ENCODE measurements around the gene TGFBR1.

DNA sequence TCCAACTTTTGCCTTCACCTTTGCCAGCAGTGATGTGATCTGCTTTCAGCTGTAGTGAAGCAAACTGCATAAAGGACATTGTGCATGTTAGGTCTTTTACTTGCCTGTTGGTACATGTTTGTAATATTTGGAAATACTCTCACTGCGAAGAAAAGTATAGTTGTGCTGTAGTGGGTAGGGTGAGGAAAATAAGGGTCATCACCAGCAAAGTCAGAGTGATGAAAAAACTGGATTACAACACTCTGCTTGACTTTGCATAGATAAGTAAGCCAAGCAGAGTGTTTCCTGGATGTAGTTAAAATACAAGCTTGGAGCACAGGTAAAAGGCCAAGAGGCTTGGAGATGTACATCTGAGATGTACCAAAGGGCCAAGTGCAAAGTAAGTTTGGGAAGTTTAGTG, 16.7 kb downstream of the TGFBR1 start:
- TF ChIP-seq EZH2 (IDR thresholded peaks at IDR 0.05; ENCODE audit: borderline replicate concordance, low read depth, low read length, severe bottlenecking): no peak
- TF ChIP-seq, protein P1, sequence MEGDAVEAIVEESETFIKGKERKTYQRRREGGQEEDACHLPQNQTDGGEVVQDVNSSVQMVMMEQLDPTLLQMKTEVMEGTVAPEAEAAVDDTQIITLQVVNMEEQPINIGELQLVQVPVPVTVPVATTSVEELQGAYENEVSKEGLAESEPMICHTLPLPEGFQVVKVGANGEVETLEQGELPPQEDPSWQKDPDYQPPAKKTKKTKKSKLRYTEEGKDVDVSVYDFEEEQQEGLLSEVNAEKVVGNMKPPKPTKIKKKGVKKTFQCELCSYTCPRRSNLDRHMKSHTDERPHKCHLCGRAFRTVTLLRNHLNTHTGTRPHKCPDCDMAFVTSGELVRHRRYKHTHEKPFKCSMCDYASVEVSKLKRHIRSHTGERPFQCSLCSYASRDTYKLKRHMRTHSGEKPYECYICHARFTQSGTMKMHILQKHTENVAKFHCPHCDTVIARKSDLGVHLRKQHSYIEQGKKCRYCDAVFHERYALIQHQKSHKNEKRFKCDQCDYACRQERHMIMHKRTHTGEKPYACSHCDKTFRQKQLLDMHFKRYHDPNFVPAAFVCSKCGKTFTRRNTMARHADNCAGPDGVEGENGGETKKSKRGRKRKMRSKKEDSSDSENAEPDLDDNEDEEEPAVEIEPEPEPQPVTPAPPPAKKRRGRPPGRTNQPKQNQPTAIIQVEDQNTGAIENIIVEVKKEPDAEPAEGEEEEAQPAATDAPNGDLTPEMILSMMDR (IDR thresholded peaks at IDR 0.05; ENCODE audit: borderline replicate concordance, extremely low read depth, low read length, poor library complexity, severe bottlenecking): no peak
